OCI-LY7 (cell line): Measurements from ENCODE around the gene CCDC83. TPM values are rescaled to one million over a fixed set of nuclear protein-coding genes. Genes with fewer than 3 reads are reported as not detected.

Experiments
- BruUV-seq: library from RNA; stranded (reverse); fragments of 400-500 nt; replicated peaks from 2 replicates; lab custom pipeline; 2021; lab: Mats Ljungman, UMichigan
- CTCF ChIA-PET: fragments of 300-600 bp; sonication (Branson Sonifier 250); formaldehyde crosslinking; loops from one replicate; lab custom pipeline; 2022; ENCODE audit warnings: antibody characterized with exemption; ENCODE audit not compliant: unreplicated experiment; lab: Charles Lee
- POLR2A ChIA-PET: fragments of 300-600 bp; sonication (Branson Sonifier 250); formaldehyde crosslinking; loops from one replicate; lab custom pipeline; 2022; ENCODE audit warnings: antibody characterized with exemption; lab: Charles Lee
- DNase-seq: peaks from one replicate; pipeline ENCODE4 v3.0.0-alpha.2; 2015; ENCODE audit warnings: low spot score
- H2AFZ ChIP-seq: fragments of 200-600 bp; sonication (generic), shearing (Covaris generic); 2 replicates; pipeline ENCODE4 v1.6.1; 2014; ENCODE audit warnings: mild to moderate bottlenecking, antibody characterized with exemption, low read length, moderate library complexity
- H3K27ac ChIP-seq: fragments of 200-600 bp; sonication (generic); 2 replicates; pipeline ENCODE4 v1.5.1; 2014; ENCODE audit warnings: mixed run types, low read depth, mild to moderate bottlenecking, moderate library complexity, low read length, inconsistent platforms; ENCODE audit not compliant: poor library complexity, severe bottlenecking
- H3K36me3 ChIP-seq: fragments of 200-600 bp; sonication (generic); 2 replicates; pipeline ENCODE4 v1.6.1; 2014; ENCODE audit warnings: mild to moderate bottlenecking, antibody characterized with exemption, low read length, moderate library complexity, mixed read lengths; ENCODE audit not compliant: insufficient read depth
- H3K4me1 ChIP-seq: fragments of 200-600 bp; sonication (generic); 2 replicates; pipeline ENCODE4 v1.5.1; 2014; ENCODE audit warnings: mild to moderate bottlenecking, low read length; ENCODE audit not compliant: insufficient read depth, poor library complexity, severe bottlenecking
- H3K4me2 ChIP-seq: fragments of 200-600 bp; sonication (generic); 2 replicates; pipeline ENCODE4 v1.6.1; 2014; ENCODE audit warnings: mild to moderate bottlenecking, low read length
- H3K4me3 ChIP-seq: fragments of 200-600 bp; sonication (generic); 2 replicates; pipeline ENCODE4 v1.5.1; 2014; ENCODE audit warnings: mild to moderate bottlenecking, low read depth, low read length; ENCODE audit not compliant: poor library complexity, severe bottlenecking
- H3K79me2 ChIP-seq: fragments of 200-600 bp; sonication (generic); 2 replicates; pipeline ENCODE4 v1.6.1; 2016; ENCODE audit warnings: low read depth, mild to moderate bottlenecking, low read length, moderate library complexity, mixed read lengths; ENCODE audit not compliant: insufficient read depth
- H3K9me2 ChIP-seq: fragments of 200-600 bp; sonication (generic); 2 replicates; pipeline ENCODE4 v1.6.1; 2016; ENCODE audit warnings: mild to moderate bottlenecking, low read length, mixed read lengths; ENCODE audit not compliant: insufficient read depth
- H3K9me3 ChIP-seq: fragments of 200-600 bp; sonication (generic); 2 replicates; pipeline ENCODE4 v1.6.1; 2014; ENCODE audit warnings: mild to moderate bottlenecking, mixed run types, low read length, mixed read lengths
- H4K20me1 ChIP-seq: fragments of 200-600 bp; sonication (generic); 2 replicates; pipeline ENCODE4 v1.6.1; 2014; ENCODE audit warnings: mild to moderate bottlenecking, antibody characterized with exemption, low read length, moderate library complexity, mixed read lengths; ENCODE audit not compliant: insufficient read depth
- CTCF ChIP-seq: fragments of 200-600 bp; sonication (generic); conservative IDR thresholded peaks from 2 replicates; pipeline ENCODE4 v1.5.1; 2014; ENCODE audit warnings: mild to moderate bottlenecking, antibody characterized with exemption, low read length, moderate library complexity, mixed read lengths
- EZH2phosphoT487 ChIP-seq: fragments of 200-600 bp; sonication (generic); IDR thresholded peaks from 2 replicates; pipeline ENCODE4 v1.6.1; 2018; ENCODE audit warnings: low read depth, borderline replicate concordance, mild to moderate bottlenecking, mixed run types, antibody characterized with exemption, low read length, moderate library complexity, mixed read lengths
- intact Hi-C: fragments of 100-400 bp; cut with micrococcal nuclease; formaldehyde crosslinking; loops from one replicate; pipeline ENCODE4 v1.10.0; 2022; ENCODE audit not compliant: unreplicated experiment
- total RNA-seq, 2 experiments: library from RNA; depleted of rRNA in 1 of 2; stranded (reverse); fragments of >200 nt in 1 of 2; shearing (Covaris generic) in 1 of 2; gene quantifications; 2 replicates each; pipeline ENCODE4 v1.2.3, GENCODE V29; 2014 to 2022

The CCDC83 gene
- total RNA-seq, 2 experiments from 2014 or later = not detected

- Histone ChIP-seq H3K9me3 (no peaks in the 10 kb centered on the region), H3K4me3 (no peak overlapping the region), H3K27ac (no peak overlapping the region), H2AFZ (no peak overlapping the region), H3K4me2 (no peak overlapping the region), H3K4me1 (no peaks in the 10 kb centered on the region), H3K9me2 (no peaks in the 10 kb centered on the region), H3K36me3 (no peaks in the 10 kb centered on the region), H4K20me1 (no peaks in the 10 kb centered on the region), H3K79me2 (no peaks in the 10 kb centered on the region)
- DNase-seq = no peak
- CTCF ChIA-PET = no interaction called here
- POLR2A ChIA-PET = interaction anchor here (0.6 to 1.9 kb wide), 3 partner anchors 11 to 275 kb away, joined by 3 to 7 read pairs (median 3); partner anchors contain the start of gene CCDC83
- TF ChIP-seq CTCF (no peak), EZH2phosphoT487 (no peak)
- intact Hi-C loops = no loop called here
- no TSS peak for BruUV-seq
Measured at GRCh38 chr11:85866137-85866827, 11.1 kb downstream of the CCDC83 start.

GRCh38 chr11:85867751-85868150 is 12.6 kb downstream of the CCDC83 start:
- Histone ChIP-seq H3K79me2 (no peaks in the 10 kb centered on the region), H3K9me3 (no peaks in the 10 kb centered on the region), H3K4me2 (no peak overlapping the region), H3K4me3 (no peak overlapping the region), H3K36me3 (no peaks in the 10 kb centered on the region), H4K20me1 (no peaks in the 10 kb centered on the region), H3K9me2 (no peaks in the 10 kb centered on the region), H3K27ac (no peak overlapping the region), H2AFZ (no peak overlapping the region), H3K4me1 (no peaks in the 10 kb centered on the region)
- no TSS peak for BruUV-seq
- ChIA-PET CTCF (no interaction called here), POLR2A (no interaction called here)
- no peak for TF ChIP-seq EZH2phosphoT487
- TF ChIP-seq CTCF = no peak
- no peak for DNase-seq
- intact Hi-C loops = no loop called here

- Histone ChIP-seq H3K9me3 (no peaks in the 10 kb centered on the region), H2AFZ (no peak overlapping the region), H3K36me3 (no peaks in the 10 kb centered on the region), H3K9me2 (no peaks in the 10 kb centered on the region), H3K4me1 (no peaks in the 10 kb centered on the region), H3K79me2 (no peaks in the 10 kb centered on the region), H3K4me3 (no peak overlapping the region), H3K27ac (no peak overlapping the region), H3K4me2 (no peak overlapping the region), H4K20me1 (no peaks in the 10 kb centered on the region)
- intact Hi-C loops = no loop called here
- CTCF ChIA-PET = no interaction called here
- TF ChIP-seq EZH2phosphoT487 (no peak), CTCF (no peak)
- no TSS peak for BruUV-seq
- no peak for DNase-seq
- POLR2A ChIA-PET = no interaction called here
Measured at GRCh38 chr11:85869781-85870180, 14.6 kb downstream of the CCDC83 start.
